HUDEP-2 (cell line): Measurements from ENCODE around the gene RAB22A.
"Not testable (repeated sequence)": the region's sequence is repeated elsewhere in the genome, so short reads cannot be mapped to it uniquely, and the experiment has no call there.

Experiments used
- DNase-seq, 76 experiments: peaks; one replicate each; lab custom pipeline; 2025; ENCODE audit not compliant: unreplicated experiment in 76 of 76; lab: John Stamatoyannopoulos, UW

The RAB22A gene

DNA sequence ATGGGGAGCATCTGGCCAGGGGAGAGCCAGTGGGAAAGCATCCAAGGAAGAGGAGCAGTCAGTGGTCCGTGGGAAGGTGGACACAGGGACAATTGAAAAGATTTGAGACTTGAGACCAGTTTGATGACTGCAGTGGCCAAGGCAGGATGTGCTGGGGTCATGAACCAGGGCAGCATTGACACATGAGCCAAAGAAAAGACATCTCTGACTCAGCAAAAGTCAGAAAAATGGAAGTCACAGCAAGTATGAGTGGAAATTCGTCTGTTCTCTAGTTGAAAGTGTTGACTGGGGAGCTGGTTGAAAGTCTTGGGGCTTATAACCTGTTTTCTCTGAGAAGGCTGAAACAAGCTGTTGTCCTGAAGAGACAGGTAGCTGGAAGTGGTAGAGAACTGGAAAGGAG lies 31.3 kb downstream of the RAB22A start:
- no peak for DNase-seq

DNA sequence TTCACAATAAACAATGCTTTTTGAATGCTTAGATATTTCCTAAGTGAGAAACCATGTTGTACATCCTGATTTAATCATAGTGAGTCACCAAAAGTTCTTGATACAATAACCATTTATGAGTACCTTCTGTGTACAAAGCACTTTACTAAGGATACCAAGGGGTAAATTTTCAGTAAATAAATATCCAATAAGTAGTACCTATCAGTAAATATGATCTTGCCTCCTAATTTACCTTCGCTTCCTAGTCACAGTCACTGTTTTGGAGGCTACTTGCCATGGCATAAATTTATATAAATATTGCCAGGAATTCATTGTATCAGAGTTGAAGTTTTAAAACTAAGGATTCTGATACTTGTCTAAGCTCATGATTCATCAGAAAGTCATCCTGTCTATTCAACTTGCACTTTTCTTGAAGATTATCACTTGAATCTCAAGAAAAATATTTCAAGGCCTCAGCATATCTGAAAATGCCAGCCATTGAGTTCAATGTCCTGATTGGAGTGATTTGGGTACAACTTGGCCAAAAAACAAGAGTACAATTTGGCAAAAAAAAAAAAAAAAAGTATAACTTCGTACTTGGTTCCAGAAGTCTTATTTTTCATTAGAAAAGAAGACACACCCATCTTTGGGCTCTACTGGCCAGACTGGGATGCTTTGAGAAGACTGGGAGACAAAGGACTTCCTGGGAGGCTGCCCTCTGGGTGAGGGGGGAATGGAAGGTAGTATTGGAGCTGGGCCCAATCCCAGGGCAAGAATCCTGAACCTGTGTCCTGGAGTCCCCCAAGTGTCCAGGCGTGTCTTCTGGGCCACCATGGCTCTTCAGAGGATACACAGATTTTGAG lies 32.8 kb downstream of the RAB22A start:
- DNase-seq = no peak

DNA sequence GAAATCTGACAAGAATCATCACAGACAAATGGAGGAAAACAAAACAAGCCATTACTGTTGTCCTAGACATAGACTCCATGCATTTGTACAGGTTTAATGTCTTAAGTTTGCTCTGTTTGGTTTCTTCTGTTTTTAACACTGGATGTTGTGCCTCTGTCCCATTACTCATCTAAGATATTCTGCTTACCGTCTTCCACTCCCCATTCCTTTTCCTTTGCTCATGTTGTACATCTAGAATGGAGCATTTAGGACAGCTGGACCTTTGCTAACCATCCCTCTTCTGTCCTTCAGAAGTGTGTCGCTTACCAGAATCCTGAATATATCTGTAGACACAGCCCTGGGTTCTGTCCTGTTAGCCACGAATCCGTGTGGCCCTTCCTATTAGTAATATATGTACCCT lies 35.2 kb downstream of the RAB22A start:
- no peak for DNase-seq

DNA sequence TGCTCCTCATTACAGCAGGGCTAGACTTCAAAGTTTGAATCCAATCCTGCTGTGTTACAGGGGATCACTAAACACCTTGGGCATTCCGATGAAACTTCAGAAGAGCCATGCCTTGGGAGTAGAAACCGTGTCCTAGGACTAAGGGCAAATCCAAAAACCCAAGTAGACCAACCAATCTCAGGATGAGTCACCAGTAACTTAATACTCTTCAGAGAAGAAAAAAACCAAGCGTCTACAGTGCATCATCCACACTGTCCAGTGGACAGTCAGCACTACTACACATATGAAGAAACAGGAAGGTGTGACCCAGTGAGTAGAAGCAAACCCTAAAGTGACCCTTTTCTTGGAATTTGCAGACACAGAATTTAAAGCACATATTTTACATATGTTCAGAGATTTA lies 40.1 kb downstream of the RAB22A start:
- no peak for DNase-seq

DNA sequence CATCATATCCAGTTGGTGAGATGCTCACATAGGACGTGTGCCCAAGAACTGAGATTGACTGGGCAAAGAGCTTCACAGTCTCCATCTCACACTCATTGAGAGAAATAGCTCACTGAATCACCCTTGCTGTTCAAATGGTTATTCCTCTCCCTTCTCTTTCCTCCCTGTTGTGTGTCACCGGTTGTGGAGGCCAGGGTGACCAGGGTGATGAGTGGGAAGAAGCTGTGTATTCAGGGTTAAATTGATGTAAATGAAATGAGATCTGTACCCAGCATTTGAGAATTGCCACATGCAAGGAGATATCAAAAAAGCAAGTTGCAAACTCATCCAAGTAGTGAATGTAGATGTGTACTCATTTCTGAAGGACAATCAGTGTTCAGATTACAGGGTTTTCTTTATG lies 43.0 kb downstream of the RAB22A start:
- DNase-seq = no peak

DNA sequence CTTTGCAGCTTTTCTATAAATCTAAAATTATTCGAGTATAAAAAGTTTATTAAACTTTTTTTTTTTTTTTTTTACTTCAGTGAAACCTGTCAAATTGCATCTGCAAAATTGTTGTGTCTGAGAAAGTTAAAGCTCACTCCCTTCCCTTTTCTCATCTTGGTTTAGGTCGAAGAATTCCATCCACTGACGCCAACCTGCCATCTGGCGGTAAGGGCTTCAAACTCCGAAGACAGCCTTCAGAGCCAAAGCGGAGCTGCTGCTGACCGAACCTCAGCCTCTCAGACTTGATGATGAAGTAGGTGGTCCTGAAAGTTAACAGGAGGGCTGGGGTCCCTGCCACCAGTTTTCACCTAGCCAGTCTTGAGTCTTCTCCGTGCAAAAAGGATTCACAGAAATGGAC lies 49.9 kb downstream of the RAB22A start:
- DNase-seq = no peak

DNA sequence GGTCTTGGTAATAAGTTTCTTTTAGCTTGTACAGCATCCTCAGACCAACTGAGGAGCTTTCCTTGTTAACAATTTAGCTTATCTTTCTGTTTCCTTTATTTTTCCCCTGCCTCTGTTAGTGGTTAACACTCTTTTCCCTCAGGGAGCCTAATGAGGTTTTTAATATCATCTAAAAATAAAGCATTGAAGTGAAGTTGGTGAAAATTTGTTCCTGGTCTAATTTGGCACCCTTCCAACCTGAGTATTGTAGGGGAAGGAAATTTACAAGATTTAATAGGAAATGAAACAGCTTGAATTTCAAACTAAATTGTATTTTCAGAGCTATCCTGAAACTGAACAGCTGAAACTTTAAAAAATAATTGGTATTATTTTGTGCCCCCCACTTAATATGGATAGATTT lies 51.4 kb downstream of the RAB22A start:
- DNase-seq = no peak

DNA sequence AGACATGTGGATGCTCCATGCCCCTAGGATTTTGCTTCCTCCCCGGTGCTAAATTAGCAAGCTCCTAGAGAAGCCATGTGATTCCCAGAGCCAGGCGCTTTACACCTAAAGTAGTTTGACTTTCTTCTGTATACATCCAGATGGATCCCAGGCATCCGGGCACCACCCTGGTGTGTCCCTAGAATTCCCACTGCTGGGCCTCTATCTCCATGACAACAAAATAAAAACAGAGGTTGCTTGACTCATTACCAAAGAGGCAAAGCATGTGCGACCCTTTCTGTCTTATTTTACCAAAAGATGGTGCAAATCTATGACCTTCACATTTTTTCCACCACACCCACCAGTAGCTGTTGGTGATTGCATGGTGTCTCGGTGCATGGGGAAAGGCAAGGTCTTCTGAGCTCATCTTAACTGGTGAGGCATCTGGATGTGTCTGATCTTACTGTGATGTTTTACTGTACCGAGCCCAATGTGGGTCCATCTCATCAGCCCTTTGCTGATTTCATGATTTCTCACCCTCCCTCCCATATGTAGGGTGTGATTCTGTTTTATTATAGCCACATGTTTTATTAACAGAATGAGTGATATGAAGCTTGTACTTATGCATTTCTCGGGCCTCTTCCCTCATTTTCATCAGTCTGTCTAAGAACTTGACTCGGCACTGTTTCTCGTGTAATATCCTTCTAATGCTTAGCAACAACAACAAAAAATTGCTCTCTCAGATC lies 52.1 kb downstream of the RAB22A start:
- DNase-seq = no peak

DNA sequence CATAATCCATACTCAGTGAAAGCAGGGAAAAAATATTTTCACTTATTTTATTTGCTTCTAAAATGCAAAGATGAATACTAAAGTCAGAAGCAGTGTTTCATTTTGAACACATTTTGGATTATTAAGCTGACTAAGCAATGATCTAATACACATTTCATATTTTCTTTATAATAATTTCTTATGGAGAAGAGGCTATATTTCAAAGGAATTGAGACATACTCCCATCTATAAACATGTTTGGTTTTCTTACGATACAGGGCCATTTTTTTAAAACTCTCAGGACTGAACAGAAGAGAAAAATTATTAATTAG lies 52.6 kb downstream of the RAB22A start:
- DNase-seq = no peak

DNA sequence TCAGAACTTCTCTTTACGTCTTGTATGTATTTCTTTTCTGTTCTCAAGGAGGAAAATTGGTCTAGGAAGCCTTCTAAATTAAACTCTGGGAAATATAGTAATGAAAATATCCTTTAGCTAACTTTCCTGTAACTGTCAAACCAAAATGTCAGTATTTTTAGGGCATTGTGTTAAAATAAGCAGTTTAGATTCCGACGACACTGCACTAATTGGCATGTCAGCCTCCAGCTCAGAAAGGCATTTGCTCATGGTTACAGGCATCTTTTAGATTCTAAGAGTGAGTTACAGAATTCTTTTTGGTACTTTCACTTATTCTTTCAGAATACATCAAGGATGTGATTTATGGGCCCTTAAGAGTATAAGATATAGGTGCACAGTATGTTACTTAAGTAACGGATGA lies 53.5 kb downstream of the RAB22A start:
- no peak for DNase-seq

DNA sequence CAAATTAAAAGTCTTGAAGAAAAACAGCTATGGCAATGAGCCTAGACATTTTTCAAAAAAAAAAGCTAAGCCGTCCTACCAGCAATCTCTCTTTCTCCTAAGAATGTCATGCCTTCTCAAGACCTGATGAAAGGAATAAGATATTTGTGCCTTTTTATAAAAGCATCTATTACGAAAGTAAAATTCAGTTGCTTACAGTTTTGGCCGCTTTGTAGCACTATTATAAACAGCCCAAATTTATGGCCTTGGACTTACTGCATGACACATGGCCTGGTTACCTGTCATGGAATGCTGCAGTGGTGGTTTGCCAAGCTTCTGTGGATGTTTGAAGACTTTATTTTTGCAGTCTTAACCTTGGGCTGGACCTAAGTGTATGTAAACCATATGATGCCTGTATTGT lies 57.4 kb downstream of the RAB22A start:
- no peak for DNase-seq

DNA sequence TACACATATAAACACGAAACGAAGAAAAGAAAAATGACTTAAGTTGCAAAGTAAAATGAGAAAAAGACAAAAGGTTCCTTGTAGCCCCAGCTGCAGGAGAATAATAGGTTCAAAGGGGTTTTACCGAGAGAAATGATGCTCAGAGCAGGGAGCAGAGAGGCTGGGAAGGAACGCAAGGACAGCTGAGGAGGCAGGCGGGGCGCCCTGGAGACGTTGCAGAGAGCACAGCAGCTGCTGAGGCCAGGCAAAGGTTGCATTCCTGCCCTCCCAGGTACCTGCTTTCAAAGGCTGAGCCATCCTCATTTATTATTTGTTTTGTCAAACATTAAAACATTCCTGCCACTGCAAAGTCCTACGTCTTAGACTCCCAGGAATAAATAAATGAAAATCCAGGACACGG lies 63.3 kb downstream of the RAB22A start:
- no peak for DNase-seq

DNA sequence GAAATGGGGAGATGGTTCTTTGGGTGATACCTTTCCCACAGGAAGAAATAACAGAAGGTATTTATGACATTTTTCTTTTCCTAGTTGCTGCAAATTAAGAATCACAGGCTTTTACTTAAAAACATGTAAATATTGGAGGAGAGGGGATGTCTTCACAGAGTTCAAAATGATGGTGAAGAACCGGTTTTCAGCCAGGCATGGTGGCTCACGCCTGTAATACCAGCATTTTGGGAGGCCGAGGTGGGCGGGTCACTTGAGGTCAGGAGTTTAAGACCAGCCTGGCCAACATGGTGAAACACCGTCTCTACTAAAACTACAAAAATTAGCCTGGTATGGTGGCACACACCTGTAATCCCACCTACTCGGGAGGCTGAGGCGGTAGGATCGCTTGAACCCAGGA lies 63.8 kb downstream of the RAB22A start:
- DNase-seq = not testable (repeated sequence)

DNA sequence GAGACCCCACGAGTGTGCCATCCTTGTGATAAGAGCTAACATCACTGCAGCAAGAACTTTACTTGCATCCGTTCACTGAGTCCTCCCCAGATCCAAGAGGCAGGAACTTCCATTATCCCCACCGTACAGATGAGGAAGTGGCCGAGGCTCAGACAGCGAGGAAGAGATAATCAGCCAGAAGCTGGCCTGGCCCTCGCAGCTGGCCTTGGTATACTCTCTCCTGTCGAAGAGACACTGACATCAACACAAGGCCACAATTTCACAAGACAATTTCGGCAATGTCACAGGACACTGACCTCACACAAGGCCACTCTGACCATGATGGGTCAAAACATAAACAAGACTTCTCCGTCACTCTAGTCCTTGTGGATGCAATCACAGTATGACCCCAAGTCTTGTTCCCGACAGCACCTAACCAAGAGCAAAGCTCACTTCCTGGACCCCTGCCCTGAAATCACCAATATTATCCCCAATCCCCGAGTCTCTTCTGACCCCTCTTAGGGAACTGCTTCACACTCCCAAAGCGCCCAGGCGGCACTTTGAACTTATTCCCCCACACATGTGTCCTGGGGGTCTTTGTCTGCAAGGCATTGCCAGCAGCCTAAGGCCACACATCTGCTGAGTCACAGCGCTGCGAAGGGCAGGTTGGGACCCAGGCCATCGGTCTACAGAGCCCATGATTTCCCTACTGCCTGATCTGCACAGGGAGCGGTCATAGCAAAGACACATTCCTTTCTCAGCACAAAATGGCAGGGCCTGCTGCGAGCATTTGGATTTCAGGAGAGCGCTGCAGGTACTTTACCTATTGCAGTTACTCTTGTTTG lies 64.7 kb downstream of the RAB22A start:
- DNase-seq = no peak

DNA sequence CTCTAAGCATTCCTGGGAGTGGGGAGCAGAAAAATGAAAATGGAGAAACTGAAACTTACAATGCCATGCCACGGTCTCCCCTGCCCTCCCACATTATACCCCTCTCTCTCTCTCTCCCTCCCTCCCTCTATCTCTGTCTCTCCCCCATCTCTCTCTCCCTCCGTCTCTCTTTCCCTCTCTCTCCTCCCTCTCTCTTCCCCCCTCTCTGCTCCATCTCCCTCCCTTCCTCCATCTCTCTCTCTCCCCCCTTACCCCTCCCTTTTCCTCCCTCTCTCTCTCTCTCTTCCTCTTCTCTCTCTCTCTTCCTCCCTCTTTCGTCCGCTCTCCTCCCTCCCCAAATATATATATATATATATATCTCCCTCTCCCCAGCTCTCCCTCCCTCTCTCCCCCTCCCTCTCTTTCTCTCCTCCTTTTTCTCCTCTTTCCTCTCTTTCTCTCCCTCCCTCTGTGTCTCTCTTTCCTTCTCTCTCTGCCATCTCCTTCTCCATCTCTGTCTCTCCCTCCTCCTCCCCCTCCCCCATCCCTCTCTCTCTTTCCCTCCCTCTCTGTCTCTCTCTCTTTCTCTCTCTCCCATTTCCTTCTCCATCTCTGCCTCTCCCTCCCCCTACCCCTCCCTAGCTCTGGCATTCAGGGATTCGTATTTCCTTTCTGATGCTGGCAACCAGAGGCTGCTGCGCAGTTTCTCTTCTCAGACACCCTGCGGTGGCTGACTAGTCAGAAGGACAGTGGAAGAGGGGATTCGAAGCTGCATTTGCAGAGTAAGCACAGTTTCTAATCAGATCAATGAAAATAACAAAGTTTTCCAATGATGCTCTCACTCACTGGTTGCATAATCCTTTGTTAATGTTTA lies 65.6 kb downstream of the RAB22A start:
- no peak for DNase-seq

DNA sequence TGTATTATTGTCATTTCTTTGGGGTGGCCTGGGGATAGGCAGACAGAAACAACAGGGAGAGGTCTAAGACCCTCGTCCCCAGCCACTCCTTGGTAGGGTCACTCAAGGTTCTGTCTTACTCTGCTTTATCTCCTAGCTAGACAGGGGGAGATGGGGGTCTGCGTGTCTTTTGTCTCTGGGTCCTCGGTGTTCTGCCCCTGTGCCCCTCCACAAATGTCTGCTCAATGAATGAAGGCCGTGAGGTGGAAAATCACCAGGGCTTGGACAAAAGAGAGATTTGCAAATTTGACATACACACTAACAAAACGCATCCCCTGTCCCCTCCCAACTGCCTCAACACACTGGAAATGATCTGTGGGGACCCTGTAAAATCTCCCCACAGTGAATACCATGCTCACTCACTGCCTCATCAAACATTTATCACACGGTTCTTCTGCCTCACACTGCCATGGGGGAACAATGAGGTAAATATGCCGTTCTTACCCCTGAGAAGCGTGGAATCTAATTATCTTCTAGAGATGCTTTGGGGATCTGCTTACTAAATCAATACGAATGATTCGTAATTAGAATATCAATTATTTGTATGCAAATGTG lies 66.3 kb downstream of the RAB22A start:
- DNase-seq = no peak

DNA sequence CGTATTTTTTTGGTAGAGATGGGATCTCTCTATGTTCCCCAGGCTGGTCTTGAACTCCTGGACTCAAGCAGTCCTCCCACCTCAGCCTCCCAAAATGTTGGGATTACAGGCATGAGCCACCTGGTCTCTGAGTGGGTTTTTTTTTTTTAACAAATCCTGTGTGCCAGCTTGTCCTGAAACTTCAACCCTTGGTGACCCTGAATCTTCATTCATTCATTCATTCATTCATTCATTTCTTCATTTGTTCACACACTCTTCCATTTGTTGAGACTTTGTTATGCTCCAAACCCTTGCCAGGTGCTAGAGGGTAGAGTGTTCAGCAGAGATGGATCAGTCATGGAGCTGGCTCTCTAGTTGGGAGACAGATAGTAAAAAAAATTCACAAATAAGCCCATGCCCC lies 67.5 kb downstream of the RAB22A start:
- DNase-seq = no peak

DNA sequence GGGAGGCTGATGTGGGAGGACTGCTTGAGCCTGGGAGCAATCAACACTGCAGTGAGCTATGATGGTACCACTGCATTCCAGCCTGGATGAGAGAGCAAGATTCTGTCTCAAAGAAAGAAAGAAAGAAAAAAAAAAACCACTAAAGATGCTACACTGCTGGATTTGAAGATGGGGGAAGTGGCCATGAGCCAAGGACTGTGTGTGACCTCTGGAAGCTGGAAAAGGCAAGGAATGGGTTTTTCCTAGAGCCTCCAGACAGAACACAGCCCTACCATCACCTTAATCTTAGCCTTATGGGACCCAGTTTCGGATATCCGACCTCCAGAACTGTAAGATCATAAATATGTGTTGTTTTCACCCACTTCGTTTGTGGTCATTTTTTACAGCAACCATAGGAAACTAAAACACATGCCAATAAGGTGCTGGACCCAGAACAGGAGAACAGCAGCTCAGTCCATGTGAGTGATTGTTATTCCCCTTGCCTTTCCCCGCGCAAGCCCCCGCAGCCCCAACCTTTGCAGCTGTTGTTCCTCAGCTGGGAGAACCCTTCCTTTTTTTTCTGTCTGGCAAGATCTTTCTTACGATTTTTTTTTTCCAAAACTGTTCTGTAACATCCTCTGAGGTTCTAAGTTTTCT lies 68.4 kb downstream of the RAB22A start:
- DNase-seq = no peak

DNA sequence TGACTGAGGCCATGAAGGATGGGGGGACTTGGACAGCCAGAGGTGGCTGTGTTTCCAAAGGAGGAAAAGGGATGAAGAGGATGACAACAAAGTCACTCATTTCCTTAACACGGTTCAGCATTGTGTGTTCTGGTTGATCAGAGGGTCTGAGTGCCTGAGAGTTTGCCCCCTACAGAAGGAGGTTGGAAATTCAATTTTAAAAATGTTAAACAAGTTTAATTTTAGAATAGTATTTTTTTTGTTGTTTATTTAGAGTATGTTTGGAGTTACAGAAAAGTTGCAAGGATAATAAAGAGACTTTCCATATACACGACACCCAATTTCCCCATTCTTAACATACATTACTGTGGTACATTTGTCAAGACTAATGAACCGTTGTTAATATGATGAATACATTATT lies 69.2 kb downstream of the RAB22A start:
- no peak for DNase-seq

DNA sequence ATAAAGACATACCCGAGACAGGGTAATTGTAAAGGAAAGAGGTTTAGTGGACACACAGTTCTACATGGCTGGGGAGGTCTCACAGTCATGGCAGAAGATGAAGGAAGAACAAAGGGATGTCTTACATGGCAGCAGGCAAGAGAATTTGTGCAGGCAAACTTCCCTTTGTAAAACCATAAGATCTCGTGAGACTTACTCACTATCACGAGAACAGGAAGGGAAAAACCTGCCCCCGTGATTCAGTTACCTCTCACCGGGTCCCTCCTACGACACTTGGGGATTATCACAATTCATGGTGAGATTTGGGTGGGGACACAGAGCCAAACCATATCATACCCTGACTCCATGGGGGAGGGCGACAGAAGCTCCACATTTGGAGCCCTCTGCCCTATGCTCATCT lies 72.1 kb downstream of the RAB22A start:
- DNase-seq = no peak
